GM18870 (cell line): ENCODE measurements around the gene HMCES.
"Not testable (repeated sequence)": the region's sequence is repeated elsewhere in the genome, so short reads cannot be mapped to it uniquely, and the experiment has no call there.

ENCODE experiments used
- ATAC-seq: cut with Tn5 transposase; IDR thresholded peaks from one replicate; pipeline ENCODE4 v1.9.1; 2021; ENCODE audit warnings: moderate library complexity; ENCODE audit not compliant: unreplicated experiment

Gene HMCES

GRCh38 chr3:129317014-129317771, 38.5 kb downstream of the HMCES start:
- no peak for ATAC-seq

- ATAC-seq: no peak
These were observed 39.2 kb downstream of the HMCES start for GRCh38 chr3:129317848-129318247.

GRCh38 chr3:129318921-129319320, 40.3 kb downstream of the HMCES start:
- no peak for ATAC-seq

- ATAC-seq: no peak
These were observed 41.6 kb downstream of the HMCES start for GRCh38 chr3:129320261-129320660.

GRCh38 chr3:129320825-129321487, 42.3 kb downstream of the HMCES start:
- ATAC-seq: no peak

GRCh38 chr3:129321887-129322286, 43.2 kb downstream of the HMCES start:
- no peak for ATAC-seq

- ATAC-seq: no peak
These were observed 45.1 kb downstream of the HMCES start for GRCh38 chr3:129323651-129324294.

GRCh38 chr3:129324855-129325254, 46.2 kb downstream of the HMCES start:
- no peak for ATAC-seq

GRCh38 chr3:129325383-129325782, 46.7 kb downstream of the HMCES start:
- no peak for ATAC-seq

- no peak for ATAC-seq
These were observed 47.5 kb downstream of the HMCES start for GRCh38 chr3:129326138-129326537.

GRCh38 chr3:129326595-129326994, 47.9 kb downstream of the HMCES start:
- ATAC-seq: no peak

GRCh38 chr3:129327510-129327909, 48.8 kb downstream of the HMCES start:
- no peak for ATAC-seq

- no peak for ATAC-seq
These were observed 51.2 kb downstream of the HMCES start for GRCh38 chr3:129329858-129330257.

- no peak for ATAC-seq
These were observed 51.7 kb downstream of the HMCES start for GRCh38 chr3:129330409-129330808.

GRCh38 chr3:129333891-129334290, 55.2 kb downstream of the HMCES start:
- no peak for ATAC-seq

GRCh38 chr3:129336093-129336706, 57.5 kb downstream of the HMCES start:
- no peak for ATAC-seq

GRCh38 chr3:129337719-129338118, 59.0 kb downstream of the HMCES start:
- not testable (repeated sequence) for ATAC-seq

- not testable (repeated sequence) for ATAC-seq
These were observed 60.5 kb downstream of the HMCES start for GRCh38 chr3:129339186-129339585.

- not testable (repeated sequence) for ATAC-seq
These were observed 61.2 kb downstream of the HMCES start for GRCh38 chr3:129339833-129340232.

- ATAC-seq: no peak
These were observed 62.9 kb downstream of the HMCES start for GRCh38 chr3:129341331-129342141.
